ENCODE results near the gene F12.
"Not testable (repeated sequence)": the region's sequence is repeated elsewhere in the genome, so short reads cannot be mapped to it uniquely, and the experiment has no call there.

F12 gene

GRCh38 chr5:177432143-177432838 lies 22.9 kb upstream of the F12 start:
- peak; percentile 44 to 49 for DNase-seq

- DNase-seq, result peak in 1 of 2 donors; percentile 46
These were observed 22.2 kb upstream of the F12 start for GRCh38 chr5:177431317-177432142.

- no peak for DNase-seq
These were observed 21.6 kb upstream of the F12 start for GRCh38 chr5:177430972-177431316.

- DNase-seq, result no peak
These were observed 21.0 kb upstream of the F12 start for GRCh38 chr5:177430140-177430951.

GRCh38 chr5:177429248-177430040 lies 20.1 kb upstream of the F12 start:
- DNase-seq, result peak; percentile 89 to 91

GRCh38 chr5:177428574-177429217 lies 19.3 kb upstream of the F12 start:
- DNase-seq, result no peak

- no peak for DNase-seq
These were observed 18.7 kb upstream of the F12 start for GRCh38 chr5:177427919-177428573.

GRCh38 chr5:177427211-177427822 lies 18.0 kb upstream of the F12 start:
- no peak for DNase-seq

GRCh38 chr5:177426566-177427210 lies 17.3 kb upstream of the F12 start, which contains the start of gene GRK6:
Gene GRK6, plus strand, starts transcription at chr5:177426676. Its CDS starts 170 bp downstream, at chr5:177426846.
- peak; percentile 51 to 70 for DNase-seq

- peak; percentile 100 for DNase-seq
These were observed 16.6 kb upstream of the F12 start for GRCh38 chr5:177425801-177426565.

- no peak for DNase-seq
These were observed 15.9 kb upstream of the F12 start for GRCh38 chr5:177425196-177425800.

GRCh38 chr5:177423671-177424070 lies 14.3 kb upstream of the F12 start:
- DNase-seq, result no peak

GRCh38 chr5:177421062-177421798 lies 11.9 kb upstream of the F12 start:
- no peak for DNase-seq

GRCh38 chr5:177420472-177420871 lies 11.1 kb upstream of the F12 start:
- DNase-seq, result not testable (repeated sequence)

- DNase-seq, result no peak
These were observed 9.7 kb upstream of the F12 start for GRCh38 chr5:177419046-177419445.

GRCh38 chr5:177417081-177417480 lies 7.7 kb upstream of the F12 start:
- not testable (repeated sequence) for DNase-seq

- DNase-seq, result no peak
These were observed 5.1 kb upstream of the F12 start for GRCh38 chr5:177414481-177414880.

- DNase-seq, result no peak
These were observed 3.4 kb upstream of the F12 start for GRCh38 chr5:177412603-177413233.

Measured in activated CD4-positive, alpha-beta T cell treated with anti-CD3 and anti-CD28 coated beads for 4 hours (primary cell).